ENCODE measurements around the gene LCP2. TPM values are rescaled to one million over a fixed set of nuclear protein-coding genes. Genes with fewer than 3 reads are reported as not detected.

LCP2 gene
- total and polyA plus RNA-seq, 5 experiments from 2014 or later, result 119 to 311 (median 227) TPM

DNA sequence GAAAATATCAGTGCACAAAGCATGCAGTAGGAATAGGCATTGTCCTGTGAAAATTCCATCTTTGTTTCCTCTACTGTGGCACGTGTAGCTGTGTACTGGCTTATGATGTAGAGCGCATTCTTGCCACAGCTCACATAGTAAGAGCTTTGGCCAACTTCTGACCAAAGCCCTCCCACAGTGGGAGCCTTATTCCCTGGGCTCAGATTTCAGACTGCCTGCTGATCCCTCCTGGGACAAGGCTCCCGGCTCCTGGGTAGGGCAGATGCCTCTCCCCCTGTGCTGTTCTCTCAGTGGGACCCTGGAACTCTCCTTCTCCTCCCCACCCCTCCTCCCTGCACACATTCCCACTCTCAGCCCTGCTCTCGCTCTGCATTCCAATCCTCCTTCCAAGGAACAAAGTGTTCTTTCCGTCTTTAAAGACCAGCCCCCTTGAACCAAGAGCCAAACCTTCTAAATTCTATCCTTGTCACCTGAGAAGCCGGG is 17.5 kb downstream of the LCP2 start:
- Mint-ChIP-seq H3K4me3 (peak overlapping the region; percentile 67 to 97 (median 84)), H3K27me3 (no peaks in the 10 kb centered on the region), H3K4me1 (peaks cover 71 to 100% (median 95%) of the 10 kb centered on the region in 4 donors), H3K27ac (peak overlapping the region; percentile 92 to 99 (median 96)), H3K9me3 (peaks cover 0 to 4% (median 0%) of the 10 kb centered on the region in 9 donors), H3K36me3 (peaks cover 6 to 63% (median 39%) of the 10 kb centered on the region in 3 donors)
- ATAC-seq, result no peak
- no peak for DNase-seq
- POLR2A ChIA-PET, result interaction anchor here (1.2 to 15.0 kb wide), 6 partner anchors 13 to 59 kb away, joined by 3 to 687 read pairs (median 99); partner anchors contain the start of gene LCP2

DNA sequence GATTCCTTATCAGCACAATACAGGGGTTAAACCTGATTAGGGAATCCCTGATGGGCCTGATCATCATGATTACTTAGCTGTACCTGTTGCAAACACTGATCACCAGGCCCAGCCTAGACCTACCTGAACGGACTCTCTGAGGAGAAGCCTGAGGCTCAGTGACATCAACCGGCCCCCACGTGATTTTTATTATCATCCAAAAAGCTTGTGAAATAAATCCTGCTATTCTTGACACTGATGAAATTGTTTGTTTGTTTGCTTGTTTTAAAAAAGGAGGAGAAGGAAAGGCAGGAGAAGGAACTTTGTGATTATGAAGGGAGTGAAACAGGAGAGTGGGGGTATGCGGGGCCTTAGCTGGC is 18.1 kb downstream of the LCP2 start:
- peaks cover 3 to 63% (median 37%) of the 10 kb centered on the region in 3 donors for H3K36me3 Mint-ChIP-seq
- no peaks in the 10 kb centered on the region for H3K27me3 Mint-ChIP-seq
- DNase-seq (no peak), ATAC-seq (no peak)
- H3K27ac Mint-ChIP-seq, result peak overlapping the region; percentile 92 to 99 (median 96)
- H3K4me1 Mint-ChIP-seq, result peaks cover 69 to 100% (median 94%) of the 10 kb centered on the region in 4 donors
- peak overlapping the region; percentile 67 to 97 (median 84) for H3K4me3 Mint-ChIP-seq
- POLR2A ChIA-PET, result interaction anchor here (1.2 to 15.0 kb wide), 10 partner anchors 13 to 60 kb away, joined by 3 to 687 read pairs (median 46); partner anchors contain the start of gene LCP2
- H3K9me3 Mint-ChIP-seq, result peaks cover 0 to 3% (median 0%) of the 10 kb centered on the region in 9 donors

GRCh38 chr5:170278611-170279458 is 18.7 kb downstream of the LCP2 start:
- POLR2A ChIA-PET, result interaction anchor here (0.6 to 15.0 kb wide), 14 partner anchors 12 to 60 kb away, joined by 3 to 687 read pairs (median 5); partner anchors contain the start of gene LCP2
- no peaks in the 10 kb centered on the region for H3K27me3 Mint-ChIP-seq
- H3K4me3 Mint-ChIP-seq, result peak overlapping the region; percentile 67 to 97 (median 84)
- peaks cover 69 to 100% (median 95%) of the 10 kb centered on the region in 4 donors for H3K4me1 Mint-ChIP-seq
- peaks cover 0 to 64% (median 39%) of the 10 kb centered on the region in 3 donors for H3K36me3 Mint-ChIP-seq
- no peaks in the 10 kb centered on the region for H3K9me3 Mint-ChIP-seq
- peak; percentile 73 to 80 for ATAC-seq
- H3K27ac Mint-ChIP-seq, result peak overlapping the region; percentile 92 to 99 (median 96)
- DNase-seq, result peak; percentile 59 to 96 (median 92)

GRCh38 chr5:170277867-170278281 is 19.7 kb downstream of the LCP2 start:
- peak in 2 of 10 donors; percentile 33 to 43 for DNase-seq

GRCh38 chr5:170276140-170276539 is 21.4 kb downstream of the LCP2 start:
- H3K27ac Mint-ChIP-seq, result peak overlapping the region; percentile 97 to 99 (median 99)

More at GRCh38 chr5:170277867-170278281, 19.7 kb downstream of the LCP2 start:
- POLR2A ChIA-PET, result interaction anchor here (0.6 to 15.0 kb wide), 9 partner anchors 11 to 61 kb away, joined by 3 to 687 read pairs (median 85); partner anchors contain the start of gene LCP2
- peaks cover 0 to 64% (median 32%) of the 10 kb centered on the region in 3 donors for H3K36me3 Mint-ChIP-seq
- no peaks in the 10 kb centered on the region for H3K9me3 Mint-ChIP-seq
- H3K27me3 Mint-ChIP-seq, result no peaks in the 10 kb centered on the region
- H3K4me1 Mint-ChIP-seq, result peaks cover 61 to 100% (median 95%) of the 10 kb centered on the region in 4 donors
- H3K27ac Mint-ChIP-seq, result peak overlapping the region; percentile 97 to 99 (median 99)
- H3K4me3 Mint-ChIP-seq, result peak overlapping the region; percentile 70 to 97 (median 85)
- no peak for ATAC-seq

DNA sequence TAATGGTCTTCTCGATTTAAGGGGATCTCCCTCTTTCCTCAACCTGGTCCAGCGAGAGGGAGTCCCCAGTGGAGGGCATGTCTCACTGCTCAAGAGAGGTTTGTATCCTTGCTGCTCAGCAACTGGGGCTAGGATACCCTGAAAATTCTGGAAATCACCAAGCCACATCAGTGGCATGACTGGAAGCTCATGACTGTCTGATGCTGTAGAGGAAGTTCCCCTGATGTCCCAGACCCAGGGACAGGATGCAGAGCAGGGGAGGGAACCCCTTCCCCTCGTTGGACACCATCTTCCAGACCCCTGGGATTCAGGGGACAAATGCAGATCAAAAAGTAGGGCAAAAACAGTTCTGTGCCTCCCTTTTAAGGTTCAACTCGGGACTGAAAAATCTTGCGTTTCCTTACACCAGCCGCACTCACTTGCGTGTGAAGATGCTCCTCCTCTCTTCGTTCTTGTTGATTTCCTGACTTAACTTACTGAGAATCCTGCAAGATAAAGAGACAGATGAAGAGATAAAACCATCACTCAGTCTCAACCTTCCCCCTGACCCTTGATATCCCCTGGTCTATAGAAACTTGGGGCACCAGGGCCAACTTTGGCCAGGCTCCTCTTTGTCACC is 22.1 kb downstream of the LCP2 start:
- peak overlapping the region; percentile 68 to 97 (median 86) for H3K4me3 Mint-ChIP-seq
- H3K4me1 Mint-ChIP-seq, result peaks cover 60 to 96% (median 95%) of the 10 kb centered on the region in 4 donors
- ATAC-seq (peak; percentile 19 to 53), DNase-seq (peak in 9 of 10 donors; percentile 29 to 82 (median 66))
- no peaks in the 10 kb centered on the region for H3K9me3 Mint-ChIP-seq
- POLR2A ChIA-PET, result interaction anchor here (1.1 to 15.0 kb wide), 9 partner anchors 8 to 64 kb away, joined by 4 to 687 read pairs (median 85); partner anchors contain the start of gene LCP2
- peak overlapping the region; percentile 97 to 99 (median 99) for H3K27ac Mint-ChIP-seq
- no peaks in the 10 kb centered on the region for H3K27me3 Mint-ChIP-seq
- peaks cover 0 to 66% (median 39%) of the 10 kb centered on the region in 3 donors for H3K36me3 Mint-ChIP-seq

More at GRCh38 chr5:170276140-170276539, 21.4 kb downstream of the LCP2 start:
- H3K27me3 Mint-ChIP-seq, result no peaks in the 10 kb centered on the region
- ATAC-seq (no peak), DNase-seq (no peak)
- peaks cover 0 to 64% (median 34%) of the 10 kb centered on the region in 3 donors for H3K36me3 Mint-ChIP-seq
- POLR2A ChIA-PET, result interaction anchor here (0.6 to 15.0 kb wide), 8 partner anchors 9 to 359 kb away, joined by 3 to 687 read pairs (median 90); partner anchors contain the start of gene LCP2
- H3K4me3 Mint-ChIP-seq, result peak overlapping the region; percentile 70 to 97 (median 86)
- H3K9me3 Mint-ChIP-seq, result no peaks in the 10 kb centered on the region
- H3K4me1 Mint-ChIP-seq, result peaks cover 55 to 96% (median 94%) of the 10 kb centered on the region in 4 donors

GRCh38 chr5:170273968-170274710 is 23.4 kb downstream of the LCP2 start:
- peaks cover 0 to 74% (median 50%) of the 10 kb centered on the region in 3 donors for H3K36me3 Mint-ChIP-seq
- ATAC-seq, result peak; percentile 28 to 40
- H3K27me3 Mint-ChIP-seq, result no peaks in the 10 kb centered on the region
- H3K4me3 Mint-ChIP-seq, result peak overlapping the region; percentile 68 to 97 (median 86)
- POLR2A ChIA-PET, result interaction anchor here (1.4 to 15.0 kb wide), 12 partner anchors 7 to 65 kb away, joined by 3 to 687 read pairs (median 14); partner anchors contain the start of gene LCP2
- peak; percentile 28 to 87 (median 71) for DNase-seq
- peak overlapping the region; percentile 96 to 99 (median 99) for H3K27ac Mint-ChIP-seq
- H3K4me1 Mint-ChIP-seq, result peaks cover 54 to 96% (median 94%) of the 10 kb centered on the region in 4 donors
- no peaks in the 10 kb centered on the region for H3K9me3 Mint-ChIP-seq

DNA sequence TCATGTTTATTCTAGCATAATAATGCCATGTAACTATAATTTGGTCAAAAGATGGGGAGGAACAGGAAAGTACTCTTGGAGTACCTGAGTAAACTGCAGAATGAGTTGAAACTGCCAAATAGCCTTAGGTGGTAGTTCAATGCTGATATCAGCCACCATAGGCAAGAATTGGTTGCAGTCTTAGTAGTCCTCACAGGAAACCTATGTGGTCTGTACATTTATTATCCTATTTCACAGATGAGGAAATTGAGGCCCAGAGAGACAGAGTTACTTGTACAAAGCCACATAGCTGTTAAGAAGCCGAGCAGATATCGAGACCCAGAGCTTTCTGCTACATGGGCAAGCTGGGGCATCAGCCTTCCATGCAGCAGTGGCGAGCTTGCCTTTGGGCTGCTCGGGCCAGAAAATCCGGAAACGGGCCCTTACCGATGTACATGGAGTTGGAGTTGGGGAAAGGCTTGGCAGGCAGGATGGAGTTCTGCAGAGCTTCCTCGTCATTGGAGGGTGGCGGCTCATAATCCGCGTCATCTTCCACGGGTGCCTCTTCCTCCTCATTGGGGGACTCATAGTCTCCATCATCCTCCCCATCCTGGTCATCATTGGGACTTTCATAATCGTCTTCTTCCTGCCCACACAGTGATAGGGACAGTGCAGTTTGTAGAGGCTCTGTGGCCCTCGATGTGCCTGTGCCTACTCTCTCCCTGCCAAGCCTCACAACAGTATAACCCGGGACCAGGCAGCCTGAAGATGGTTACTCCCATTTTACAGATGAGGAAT is 27.1 kb downstream of the LCP2 start:
- peaks cover 55 to 97% (median 96%) of the 10 kb centered on the region in 4 donors for H3K4me1 Mint-ChIP-seq
- peak overlapping the region; percentile 84 to 99 (median 92) for H3K27ac Mint-ChIP-seq
- peak overlapping the region in 8 of 10 donors; percentile 9 to 74 (median 20) for H3K4me3 Mint-ChIP-seq
- H3K9me3 Mint-ChIP-seq, result no peaks in the 10 kb centered on the region
- H3K36me3 Mint-ChIP-seq, result peaks cover 0 to 97% (median 62%) of the 10 kb centered on the region in 3 donors
- no peak for ATAC-seq
- no peaks in the 10 kb centered on the region for H3K27me3 Mint-ChIP-seq
- POLR2A ChIA-PET, result interaction anchor here (15.0 kb wide), 1 partner anchor 27 kb away, joined by 687 read pairs; the partner anchor contains the start of gene LCP2
- no peak for DNase-seq

- no peak for DNase-seq
- peaks cover 0 to 97% (median 57%) of the 10 kb centered on the region in 3 donors for H3K36me3 Mint-ChIP-seq
- peak overlapping the region; percentile 82 to 99 (median 94) for H3K27ac Mint-ChIP-seq
- POLR2A ChIA-PET, result interaction anchor here (1.2 to 6.1 kb wide), 7 partner anchors 7 to 68 kb away, joined by 3 to 123 read pairs (median 45); partner anchors contain the start of gene LCP2
- no peaks in the 10 kb centered on the region for H3K9me3 Mint-ChIP-seq
- H3K4me1 Mint-ChIP-seq, result peaks cover 52 to 96% (median 92%) of the 10 kb centered on the region in 4 donors
- no peak for ATAC-seq
- peak overlapping the region in 9 of 10 donors; percentile 35 to 85 (median 77) for H3K4me3 Mint-ChIP-seq
- H3K27me3 Mint-ChIP-seq, result no peaks in the 10 kb centered on the region
Measured at GRCh38 chr5:170269579-170269978, 28.0 kb downstream of the LCP2 start.

DNA sequence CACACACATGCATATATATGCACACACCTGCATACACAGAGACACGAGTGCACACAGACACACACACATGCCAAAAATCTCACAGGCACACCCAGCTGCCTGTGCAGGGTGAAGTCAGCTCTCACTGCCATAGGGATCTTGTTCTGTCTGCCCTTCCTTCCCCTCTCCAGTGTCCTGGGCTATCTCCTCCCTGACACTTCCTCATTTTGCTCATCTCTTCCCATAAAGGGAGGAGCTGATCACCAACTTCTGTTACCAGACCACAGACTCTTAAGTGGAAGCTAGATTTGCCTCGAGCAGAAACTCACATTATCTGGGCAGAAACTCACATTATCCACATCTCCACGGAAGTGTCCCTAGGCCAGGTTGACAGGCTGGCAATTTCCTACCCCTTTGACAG is 28.7 kb downstream of the LCP2 start:
- peaks cover 0 to 97% (median 54%) of the 10 kb centered on the region in 3 donors for H3K36me3 Mint-ChIP-seq
- no peaks in the 10 kb centered on the region for H3K27me3 Mint-ChIP-seq
- ATAC-seq (no peak), DNase-seq (no peak)
- POLR2A ChIA-PET, result interaction anchor here (0.6 to 6.1 kb wide), 12 partner anchors 7 to 187 kb away, joined by 3 to 123 read pairs (median 7); partner anchors contain the start of gene LCP2
- H3K4me3 Mint-ChIP-seq, result peak overlapping the region; percentile 37 to 85 (median 75)
- peak overlapping the region; percentile 89 to 99 (median 94) for H3K27ac Mint-ChIP-seq
- H3K9me3 Mint-ChIP-seq, result no peaks in the 10 kb centered on the region
- H3K4me1 Mint-ChIP-seq, result peaks cover 52 to 96% (median 92%) of the 10 kb centered on the region in 4 donors

All from naive thymus-derived CD8-positive, alpha-beta T cell (primary cell).